HepG2 (cell line): Measurements from ENCODE around the gene CCT7. TPM values are rescaled to one million over a fixed set of nuclear protein-coding genes. Genes with fewer than 3 reads are reported as not detected.

Experiments
- ATAC-seq: fragments of 200-7000 bp; cut with Tn5 transposase; 3 replicates; pipeline ENCODE4 v1.9.1; 2020; ENCODE audit warnings: mild to moderate bottlenecking, moderate library complexity
- BruUV-seq: library from RNA; stranded (reverse); fragments of 400-500 nt; replicated peaks from 2 replicates; lab custom pipeline; 2021; lab: Mats Ljungman, UMichigan
- CTCF ChIA-PET: fragments of 300-600 bp; formaldehyde crosslinking; extraction: SDS; loops from one replicate; lab custom pipeline; 2021; ENCODE audit warnings: low total read pairs, inconsistent platforms, low intra/inter-chr PET ratio; lab: Yijun Ruan, JAX
- POLR2A ChIA-PET: fragments of 350-600 bp; sonication (Branson Sonifier 250); formaldehyde crosslinking; loops from one replicate; lab custom pipeline; 2020; ENCODE audit warnings: antibody characterized with exemption, inconsistent platforms; lab: Yijun Ruan, JAX
- DNase-seq: peaks from one replicate; pipeline ENCODE4 v3.0.0-alpha.2; 2015; ENCODE audit warnings: low spot score
- FAIRE-seq: peaks from 3 replicates; lab custom pipeline; 2011; peaks lifted over from hg19 to GRCh38; lab: Jason Lieb, UNC
- H2AFZ ChIP-seq: one replicate; pipeline ENCODE4 v1.6.1; 2011; ENCODE audit warnings: low read length, inconsistent platforms
- H3K27ac ChIP-seq: fragments of 300-600 bp; 3 replicates; pipeline ENCODE4 v1.8.0; 2011; ENCODE audit warnings: mixed run types, mild to moderate bottlenecking, mixed read lengths, low read length, inconsistent platforms; ENCODE audit not compliant: insufficient read depth; ENCODE audit errors: extremely low read length
- H3K27me3 ChIP-seq, 2 experiments: fragments of 200-600 bp in 1 of 2; 2 replicates in 1 of 2; 3 replicates in 1 of 2; pipeline versions ENCODE4 v1.6.0 to v1.8.0; 2011; ENCODE audit warnings: low read length in 2 of 2, mild to moderate bottlenecking in 2 of 2, moderate library complexity in 2 of 2, inconsistent platforms in 1 of 2; ENCODE audit not compliant: insufficient read depth in 2 of 2, control insufficient read depth in 1 of 2
- H3K36me3 ChIP-seq, 2 experiments: fragments of 200-600 bp in 1 of 2; replicated peaks in 1 of 2; 2 replicates in 1 of 2; 3 replicates in 1 of 2; pipeline versions ENCODE4 v1.5.1 to v1.8.0; 2011; ENCODE audit warnings: low read length in 2 of 2, inconsistent platforms in 1 of 2; ENCODE audit not compliant: insufficient read depth in 2 of 2, control insufficient read depth in 1 of 2
- H3K4me1 ChIP-seq: 2 replicates; pipeline ENCODE4 v1.5.1; 2012; ENCODE audit warnings: low read length, inconsistent platforms; ENCODE audit not compliant: insufficient read depth
- H3K4me2 ChIP-seq: 2 replicates; pipeline ENCODE4 v1.6.0; 2011; ENCODE audit warnings: low read depth, low read length, inconsistent platforms
- H3K4me3 ChIP-seq, 3 experiments: fragments of 200-600 bp in 1 of 3; sonication (generic), shearing (Covaris generic) in 1 of 3; replicated peaks in 1 of 3; 2 replicates each; pipeline ENCODE4 v1.5.1; 2011 to 2016; ENCODE audit warnings: low read length in 3 of 3, inconsistent platforms in 2 of 3, low read depth in 2 of 3, mild to moderate bottlenecking in 2 of 3, control low read depth in 1 of 3, mixed read lengths in 1 of 3; ENCODE audit not compliant: insufficient read depth in 1 of 3
- H3K79me2 ChIP-seq: one replicate; pipeline ENCODE4 v1.6.1; 2011; ENCODE audit warnings: low read length, inconsistent platforms; ENCODE audit not compliant: insufficient read depth
- H3K9ac ChIP-seq: 2 replicates; pipeline ENCODE4 v1.6.0; 2011; ENCODE audit warnings: mild to moderate bottlenecking, low read depth, low read length, inconsistent platforms; ENCODE audit not compliant: insufficient read depth
- H3K9me3 ChIP-seq: 2 replicates; pipeline ENCODE4 v1.5.1; 2012; ENCODE audit warnings: mild to moderate bottlenecking, low read length
- H4K20me1 ChIP-seq: 2 replicates; pipeline ENCODE4 v1.6.0; 2011; ENCODE audit warnings: inconsistent platforms, mild to moderate bottlenecking, low read length, moderate library complexity; ENCODE audit not compliant: insufficient read depth
- ATF2 ChIP-seq: sonication (generic); formaldehyde crosslinking; IDR thresholded peaks from 2 replicates; pipeline ENCODE4 v1.4.0; 2020; ENCODE audit warnings: missing genetic modification reagents
- CHD2 ChIP-seq: IDR thresholded peaks from 2 replicates; pipeline ENCODE4 v1.6.1; 2011; ENCODE audit warnings: low read depth, low read length, improper control_type of control experiment
- DR1 ChIP-seq: sonication (generic); formaldehyde crosslinking; IDR thresholded peaks from 2 replicates; pipeline ENCODE4 v1.8.0; 2021; ENCODE audit warnings: mild to moderate bottlenecking, missing genetic modification reagents, inconsistent platforms
- NFE2L1 ChIP-seq: sonication (generic); formaldehyde crosslinking; IDR thresholded peaks from 2 replicates; pipeline ENCODE4 v1.4.0; 2020; ENCODE audit warnings: missing genetic modification reagents, mild to moderate bottlenecking, borderline replicate concordance
- POLR2AphosphoS2 ChIP-seq: IDR thresholded peaks from 2 replicates; pipeline ENCODE4 v1.6.1; 2011; ENCODE audit warnings: low read depth, low read length, improper control_type of control experiment
- REPIN1 ChIP-seq: sonication (generic); formaldehyde crosslinking; IDR thresholded peaks from 2 replicates; pipeline ENCODE4 v1.8.0; 2022; ENCODE audit warnings: missing genetic modification reagents, low read depth, mild to moderate bottlenecking, borderline replicate concordance
- TOE1 ChIP-seq: sonication (generic); formaldehyde crosslinking; IDR thresholded peaks from 2 replicates; pipeline ENCODE4 v1.4.0; 2020; ENCODE audit warnings: mild to moderate bottlenecking, missing genetic modification reagents
- ZNF160 ChIP-seq: sonication (generic); formaldehyde crosslinking; IDR thresholded peaks from 2 replicates; pipeline ENCODE4 v1.8.0; 2022; ENCODE audit warnings: mild to moderate bottlenecking, inconsistent platforms, missing genetic modification reagents
- ZNF460 ChIP-seq: sonication (generic); formaldehyde crosslinking; IDR thresholded peaks from 2 replicates; pipeline ENCODE4 v1.5.1; 2020; ENCODE audit warnings: missing genetic modification reagents, mild to moderate bottlenecking, borderline replicate concordance
- ZNF773 ChIP-seq: sonication (generic); formaldehyde crosslinking; IDR thresholded peaks from 2 replicates; pipeline ENCODE4 v1.4.0; 2020; ENCODE audit warnings: missing genetic modification reagents, borderline replicate concordance
- ZNF780A ChIP-seq: sonication (generic); formaldehyde crosslinking; IDR thresholded peaks from 2 replicates; pipeline ENCODE4 v1.8.0; 2022; ENCODE audit warnings: mild to moderate bottlenecking, missing genetic modification reagents, moderate library complexity
- WGBS: methylation state at CpG from one replicate; pipeline ENCODE4 v1.1.6; 2017; ENCODE audit warnings: low lambda C conversion rate; 5-methylcytosine and 5-hydroxymethylcytosine counted together
- in situ Hi-C: cut with HindIII; loops from 2 replicates; pipeline ENCODE4 v1.10.0; 2017; ENCODE audit warnings: low pct_unique_long_range_greater_than_20kb; ENCODE audit not compliant: extremely low pct_ligation_motif_present
- intact Hi-C: fragments of 100-400 bp; cut with micrococcal nuclease; formaldehyde crosslinking; loops from one replicate; pipeline ENCODE4 v1.10.0; 2022; ENCODE audit not compliant: unreplicated experiment
- polyA plus RNA-seq, 8 experiments: library from polyadenylated mRNA; depleted of rRNA in 3 of 8; stranded (reverse) in 7 of 8; unstranded in 1 of 8; fragments of >200 nt; fragmentation: Illumina TruSeq in 4 of 8; extraction: Trizol in 4 of 8; gene quantifications; 2 replicates each; pipeline versions ENCODE4 v1.2.1 to v1.2.3, GENCODE V29; 2011 to 2016; ENCODE audit warnings: low read depth in 4 of 8, missing spikeins in 1 of 8, mixed read lengths in 1 of 8; ENCODE audit not compliant: insufficient read depth in 1 of 8
- total RNA-seq, 5 experiments: library from RNA; depleted of rRNA; stranded (reverse); fragments of >200 nt; fragmentation: Illumina TruSeq; extraction: Trizol; gene quantifications; 2 replicates each; pipeline ENCODE4 v1.2.3, GENCODE V29; 2016; ENCODE audit warnings: low read depth in 1 of 5
- TF ChIP-seq, protein P1 (sequence below): sonication (generic); formaldehyde crosslinking; IDR thresholded peaks from 2 replicates; pipeline ENCODE4 v1.9.0; 2021; ENCODE audit warnings: missing genetic modification reagents, mild to moderate bottlenecking, borderline replicate concordance
- TF ChIP-seq, protein P2 (sequence below): sonication (generic); formaldehyde crosslinking; IDR thresholded peaks from 2 replicates; pipeline ENCODE4 v1.5.0; 2020; ENCODE audit warnings: mild to moderate bottlenecking, missing genetic modification reagents
- TF ChIP-seq, protein P3 (sequence below): sonication (generic); formaldehyde crosslinking; conservative IDR thresholded peaks from 2 replicates; pipeline ENCODE4 v1.4.0; 2020; ENCODE audit warnings: missing genetic modification reagents

Gene CCT7
- total and polyA plus RNA-seq, 2 of the 13 experiments (the other 11 are each of a cell fraction or from before 2014, with no cell fraction given): 347 to 517 TPM

DNA sequence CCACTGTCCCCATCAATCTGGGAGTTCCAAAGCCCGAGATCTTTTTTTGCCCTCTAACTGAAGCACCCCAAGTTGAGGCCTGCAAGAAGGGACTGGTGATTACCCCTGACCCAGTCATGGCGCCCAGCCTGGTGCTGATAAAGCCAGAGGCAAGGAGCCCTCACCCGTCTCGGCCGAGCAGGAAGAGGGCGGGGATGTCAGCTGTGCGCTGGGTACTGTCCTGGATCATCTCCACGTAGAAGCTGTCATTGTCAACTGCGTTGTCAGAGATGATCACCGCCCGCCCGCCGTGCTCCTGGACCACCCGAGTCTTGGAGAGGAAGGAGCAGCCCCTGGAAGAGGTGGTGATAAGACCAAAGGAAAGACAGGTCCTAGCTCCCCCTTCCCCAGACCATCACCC, 5.5 kb upstream of the CCT7 start (continued):
- TF ChIP-seq, protein P1, sequence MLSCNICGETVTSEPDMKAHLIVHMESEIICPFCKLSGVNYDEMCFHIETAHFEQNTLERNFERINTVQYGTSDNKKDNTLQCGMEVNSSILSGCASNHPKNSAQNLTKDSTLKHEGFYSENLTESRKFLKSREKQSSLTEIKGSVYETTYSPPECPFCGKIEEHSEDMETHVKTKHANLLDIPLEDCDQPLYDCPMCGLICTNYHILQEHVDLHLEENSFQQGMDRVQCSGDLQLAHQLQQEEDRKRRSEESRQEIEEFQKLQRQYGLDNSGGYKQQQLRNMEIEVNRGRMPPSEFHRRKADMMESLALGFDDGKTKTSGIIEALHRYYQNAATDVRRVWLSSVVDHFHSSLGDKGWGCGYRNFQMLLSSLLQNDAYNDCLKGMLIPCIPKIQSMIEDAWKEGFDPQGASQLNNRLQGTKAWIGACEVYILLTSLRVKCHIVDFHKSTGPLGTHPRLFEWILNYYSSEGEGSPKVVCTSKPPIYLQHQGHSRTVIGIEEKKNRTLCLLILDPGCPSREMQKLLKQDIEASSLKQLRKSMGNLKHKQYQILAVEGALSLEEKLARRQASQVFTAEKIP (CRISPR knock-in tag): no peak
- no peak for TF ChIP-seq ZNF160 (CRISPR knock-in tag)
- TF ChIP-seq, all 625 proteins: peak for 4

- Histone ChIP-seq H3K79me2 (peaks cover 38% of the 10 kb centered on the region), H3K9ac (peak overlapping the region; percentile 68), H3K36me3 (peaks cover 1 to 14% of the 10 kb centered on the region in 2 experiments; a peak in 3 of 5 replicates), H3K4me2 (peak overlapping the region; percentile 99), H3K27ac (peak overlapping the region; percentile 35), H3K4me3 (peak overlapping the region; percentile 70 to 80 (median 76)), H3K4me1 (peaks cover 33% of the 10 kb centered on the region), H4K20me1 (peaks cover 29% of the 10 kb centered on the region), H3K9me3 (no peaks in the 10 kb centered on the region), H2AFZ (no peak overlapping the region), H3K27me3 (peaks cover 0 to 6% of the 10 kb centered on the region in 2 experiments; a peak in 1 of 5 replicates)
- DNase-seq (no peak), ATAC-seq (peak; percentile 4), FAIRE-seq (no peak)
- no TSS peak for BruUV-seq
- CTCF ChIA-PET: no interaction called here
- in situ Hi-C loops (no loop called here), intact Hi-C loops (loop anchor here (1.0 to 5.0 kb wide), 2 partner anchors 18 to 50 kb away; partner anchors contain the start of genes FBXO41 and SMYD5)
- WGBS: 7% methylated on average over 31 of the region's 37 CpGs
- POLR2A ChIA-PET: interaction anchor here (0.8 to 7.2 kb wide), 20 partner anchors 8 to 200 kb away, joined by 3 to 125 read pairs (median 10); partner anchors contain the start of genes ALMS1, RAB11FIP5, SFXN5 and SMYD5
- TF ChIP-seq REPIN1 (CRISPR knock-in tag): no peak
- TF ChIP-seq ZNF773 (CRISPR knock-in tag): no peak
- TF ChIP-seq DR1 (CRISPR knock-in tag): no peak
- TF ChIP-seq ZNF460: no peak
- TF ChIP-seq, protein P2, sequence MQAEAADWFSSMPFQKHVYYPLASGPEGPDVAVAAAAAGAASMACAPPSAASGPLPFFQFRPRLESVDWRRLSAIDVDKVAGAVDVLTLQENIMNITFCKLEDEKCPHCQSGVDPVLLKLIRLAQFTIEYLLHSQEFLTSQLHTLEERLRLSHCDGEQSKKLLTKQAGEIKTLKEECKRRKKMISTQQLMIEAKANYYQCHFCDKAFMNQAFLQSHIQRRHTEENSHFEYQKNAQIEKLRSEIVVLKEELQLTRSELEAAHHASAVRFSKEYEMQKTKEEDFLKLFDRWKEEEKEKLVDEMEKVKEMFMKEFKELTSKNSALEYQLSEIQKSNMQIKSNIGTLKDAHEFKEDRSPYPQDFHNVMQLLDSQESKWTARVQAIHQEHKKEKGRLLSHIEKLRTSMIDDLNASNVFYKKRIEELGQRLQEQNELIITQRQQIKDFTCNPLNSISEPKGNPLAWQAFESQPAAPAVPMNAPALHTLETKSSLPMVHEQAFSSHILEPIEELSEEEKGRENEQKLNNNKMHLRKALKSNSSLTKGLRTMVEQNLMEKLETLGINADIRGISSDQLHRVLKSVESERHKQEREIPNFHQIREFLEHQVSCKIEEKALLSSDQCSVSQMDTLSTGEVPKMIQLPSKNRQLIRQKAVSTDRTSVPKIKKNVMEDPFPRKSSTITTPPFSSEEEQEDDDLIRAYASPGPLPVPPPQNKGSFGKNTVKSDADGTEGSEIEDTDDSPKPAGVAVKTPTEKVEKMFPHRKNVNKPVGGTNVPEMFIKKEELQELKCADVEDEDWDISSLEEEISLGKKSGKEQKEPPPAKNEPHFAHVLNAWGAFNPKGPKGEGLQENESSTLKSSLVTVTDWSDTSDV (CRISPR knock-in tag): 0 out of 2 replicates have a peak, but pooled peaks have one; percentile 2
- TF ChIP-seq NFE2L1 (CRISPR knock-in tag): 0 out of 2 replicates have a peak, but pooled peaks have one; percentile 57
- no peak for TF ChIP-seq ATF2 (CRISPR knock-in tag)
- TF ChIP-seq TOE1: no peak
- no peak for TF ChIP-seq CHD2
- TF ChIP-seq POLR2AphosphoS2: no peak
- TF ChIP-seq, protein P3, sequence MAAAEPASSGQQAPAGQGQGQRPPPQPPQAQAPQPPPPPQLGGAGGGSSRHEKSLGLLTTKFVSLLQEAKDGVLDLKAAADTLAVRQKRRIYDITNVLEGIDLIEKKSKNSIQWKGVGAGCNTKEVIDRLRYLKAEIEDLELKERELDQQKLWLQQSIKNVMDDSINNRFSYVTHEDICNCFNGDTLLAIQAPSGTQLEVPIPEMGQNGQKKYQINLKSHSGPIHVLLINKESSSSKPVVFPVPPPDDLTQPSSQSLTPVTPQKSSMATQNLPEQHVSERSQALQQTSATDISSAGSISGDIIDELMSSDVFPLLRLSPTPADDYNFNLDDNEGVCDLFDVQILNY (CRISPR knock-in tag): no peak
- TF ChIP-seq ZNF780A (CRISPR knock-in tag): no peak
Measured at GRCh38 chr2:73232403-73233153, 1.5 kb upstream of the CCT7 start.
